ENCODE results near the gene PDE2A.

Gene PDE2A

DNA sequence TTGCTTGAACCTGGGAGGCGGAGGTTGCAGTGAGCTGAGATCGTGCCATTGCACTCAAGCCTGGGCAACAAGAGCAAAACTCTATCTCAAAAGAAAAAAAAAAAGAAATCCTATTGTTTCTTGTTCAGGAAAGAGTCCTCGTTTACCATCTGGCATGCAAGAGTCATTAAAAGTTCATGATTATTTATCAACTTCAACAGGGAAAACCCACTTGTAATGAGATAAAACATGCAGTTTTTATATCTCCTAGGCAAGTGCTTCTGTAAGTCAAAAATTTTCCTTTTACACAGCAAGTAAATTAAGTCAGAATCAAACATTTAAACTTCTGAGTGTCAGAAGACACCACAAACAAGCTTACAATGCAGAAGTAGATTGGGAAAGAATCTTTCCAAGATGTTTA lies 145.2 kb downstream of the PDE2A start:
- no peak overlapping the region for H3K4me3 Mint-ChIP-seq
- ATAC-seq (replicated peaks; ENCODE audit: extremely low read depth, poor library complexity, severe bottlenecking): no peak

GRCh38 chr11:72528121-72528520 lies 146.1 kb downstream of the PDE2A start:
- no peak overlapping the region for H3K4me3 Mint-ChIP-seq
- no peaks in the 10 kb centered on the region for H3K36me3 Mint-ChIP-seq (ENCODE audit: insufficient read depth)
- ATAC-seq (replicated peaks; ENCODE audit: extremely low read depth, poor library complexity, severe bottlenecking): no peak
- no peak overlapping the region for H3K27ac Mint-ChIP-seq (ENCODE audit: low read depth)
- no peaks in the 10 kb centered on the region for H3K27me3 Mint-ChIP-seq
- no peak for DNase-seq (ENCODE audit: low spot score in 2 of 2)
- peaks cover 35% of the 10 kb centered on the region for H3K4me1 Mint-ChIP-seq
- no peaks in the 10 kb centered on the region for H3K9me3 Mint-ChIP-seq

More for the DNA sequence above, 145.2 kb downstream of the PDE2A start:
- H3K27me3 Mint-ChIP-seq: no peaks in the 10 kb centered on the region
- no peaks in the 10 kb centered on the region for H3K9me3 Mint-ChIP-seq
- H3K36me3 Mint-ChIP-seq (ENCODE audit: insufficient read depth): no peaks in the 10 kb centered on the region
- H3K4me1 Mint-ChIP-seq: peaks cover 26% of the 10 kb centered on the region
- no peak overlapping the region for H3K27ac Mint-ChIP-seq (ENCODE audit: low read depth)
- DNase-seq (ENCODE audit: low spot score in 2 of 2): no peak

All from central memory CD8-positive, alpha-beta T cell (primary cell).